ENCODE data around the gene MFGE8.

DNA sequence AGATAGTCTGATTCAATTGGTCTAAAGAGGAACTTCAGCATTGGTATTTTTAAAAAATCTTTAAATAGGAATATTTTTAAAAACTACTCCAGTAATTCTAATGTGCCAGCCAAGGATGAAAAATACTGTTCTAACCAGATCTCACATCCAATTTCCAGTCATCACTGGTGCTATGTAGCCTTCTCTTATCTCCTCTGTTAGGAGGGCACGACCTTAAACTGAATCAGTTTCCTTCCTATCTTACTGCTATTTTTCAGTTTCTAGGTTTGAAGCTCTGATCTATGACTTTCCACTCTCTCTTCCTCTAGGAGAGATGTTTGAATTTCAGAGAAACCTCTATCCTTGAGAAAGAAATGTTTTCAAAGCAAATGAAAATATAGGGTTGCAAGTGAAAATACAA, 49.8 kb downstream of the MFGE8 start:
- TF ChIP-seq CTCF (conservative IDR thresholded peaks at IDR 0.05; ENCODE audit: low read depth, low read length), result no peak
- TF ChIP-seq EZH2phosphoT487 (IDR thresholded peaks at IDR 0.05; ENCODE audit: borderline replicate concordance, low read length), result no peak

All from PC-3 (cell line).